Occipital lobe (tissue), 2 donors: Measurements from ENCODE around the gene BICD1. TPM values are rescaled to one million over a fixed set of nuclear protein-coding genes. Genes with fewer than 3 reads are reported as not detected.
"Not testable (repeated sequence)": the region's sequence is repeated elsewhere in the genome, so short reads cannot be mapped to it uniquely, and the experiment has no call there.

ENCODE experiments used
- DNase-seq: peaks from one replicate; lab custom pipeline; 2025; lab: John Stamatoyannopoulos, UW
- total RNA-seq: library from RNA; depleted of rRNA; stranded (reverse); fragments of >200 nt; gene quantifications from one replicate; pipeline ENCODE4 v1.2.3, GENCODE V29; 2014

The BICD1 gene
- total RNA-seq, 1 donor from 2014 or later: 52.1 TPM

- DNase-seq: no peak
Observed at GRCh38 chr12:32242641-32243040, 136.0 kb downstream of the BICD1 start.

- DNase-seq: no peak
Observed at GRCh38 chr12:32248441-32249140, 141.9 kb downstream of the BICD1 start.

- DNase-seq: no peak
Observed at GRCh38 chr12:32249777-32250176, 143.1 kb downstream of the BICD1 start.

GRCh38 chr12:32252199-32253073 lies 145.8 kb downstream of the BICD1 start:
- no peak for DNase-seq

- DNase-seq: no peak
Observed at GRCh38 chr12:32253154-32253790, 146.6 kb downstream of the BICD1 start.

GRCh38 chr12:32254260-32254956 lies 147.8 kb downstream of the BICD1 start:
- DNase-seq: no peak

GRCh38 chr12:32255588-32255987 lies 148.9 kb downstream of the BICD1 start:
- DNase-seq: no peak

GRCh38 chr12:32257695-32258496 lies 151.2 kb downstream of the BICD1 start:
- DNase-seq: no peak

- no peak for DNase-seq
Observed at GRCh38 chr12:32260696-32261095, 154.0 kb downstream of the BICD1 start.

- no peak for DNase-seq
Observed at GRCh38 chr12:32261638-32262037, 155.0 kb downstream of the BICD1 start.

- DNase-seq: no peak
Observed at GRCh38 chr12:32264961-32265360, 158.3 kb downstream of the BICD1 start.

GRCh38 chr12:32265456-32265855 lies 158.8 kb downstream of the BICD1 start:
- no peak for DNase-seq

GRCh38 chr12:32265951-32266350 lies 159.3 kb downstream of the BICD1 start:
- no peak for DNase-seq

GRCh38 chr12:32266756-32267155 lies 160.1 kb downstream of the BICD1 start:
- no peak for DNase-seq

- peak; percentile 12 for DNase-seq
Observed at GRCh38 chr12:32270818-32271710, 164.4 kb downstream of the BICD1 start.

- no peak for DNase-seq
Observed at GRCh38 chr12:32272465-32272864, 165.8 kb downstream of the BICD1 start.

GRCh38 chr12:32273063-32273522 lies 166.4 kb downstream of the BICD1 start:
- no peak for DNase-seq

GRCh38 chr12:32273712-32274111 lies 167.1 kb downstream of the BICD1 start:
- DNase-seq: no peak

- no peak for DNase-seq
Observed at GRCh38 chr12:32274665-32275064, 168.0 kb downstream of the BICD1 start.

GRCh38 chr12:32275520-32275919 lies 168.9 kb downstream of the BICD1 start:
- DNase-seq: not testable (repeated sequence)
